ENCODE measurements around the gene SKP1.

Gene SKP1

GRCh38 chr5:134138416-134139376 lies 38.1 kb downstream of the SKP1 start:
- Histone ChIP-seq H3K27ac (ENCODE audit: low read length) (peak overlapping the region; percentile 76), H3K4me1 (ENCODE audit: low read length) (peaks cover 43% of the 10 kb centered on the region), H3K36me3 (replicated peaks; ENCODE audit: low read depth, low read length) (peaks cover 17% of the 10 kb centered on the region)

GRCh38 chr5:134136771-134137170 lies 40.0 kb downstream of the SKP1 start:
- Histone ChIP-seq H3K9ac (ENCODE audit: low read length) (no peak overlapping the region), H4K20me1 (ENCODE audit: insufficient read depth, low read length) (peaks cover 10% of the 10 kb centered on the region), H3K79me2 (ENCODE audit: low read length) (peaks cover 17% of the 10 kb centered on the region), H3K27me3 (ENCODE audit: low read depth, low read length) (no peaks in the 10 kb centered on the region), H3K4me2 (ENCODE audit: low read length) (no peak overlapping the region), H3K4me1 (ENCODE audit: low read length) (peaks cover 43% of the 10 kb centered on the region), H3K36me3 (replicated peaks; ENCODE audit: low read depth, low read length) (peaks cover 17% of the 10 kb centered on the region), H3K4me3 (ENCODE audit: low read length) (no peak overlapping the region), H3K27ac (ENCODE audit: low read length) (no peak overlapping the region), H3K9me3 (ENCODE audit: insufficient read depth, low read length) (no peaks in the 10 kb centered on the region), H2AFZ (ENCODE audit: low read depth, low read length) (no peak overlapping the region)
- TF ChIP-seq EZH2phosphoT487 (IDR thresholded peaks at IDR 0.05; ENCODE audit: low read depth) = no peak
- no peak for TF ChIP-seq CTCF (IDR thresholded peaks at IDR 0.05; ENCODE audit: low read depth, low read length)

More at GRCh38 chr5:134138416-134139376, 38.1 kb downstream of the SKP1 start:
- Histone ChIP-seq H2AFZ (ENCODE audit: low read depth, low read length) (no peak overlapping the region), H3K9me3 (ENCODE audit: insufficient read depth, low read length) (no peaks in the 10 kb centered on the region), H3K27me3 (ENCODE audit: low read depth, low read length) (no peaks in the 10 kb centered on the region), H3K79me2 (ENCODE audit: low read length) (peaks cover 17% of the 10 kb centered on the region), H3K4me3 (ENCODE audit: low read length) (peak overlapping the region; percentile 64), H4K20me1 (ENCODE audit: insufficient read depth, low read length) (peaks cover 10% of the 10 kb centered on the region), H3K4me2 (ENCODE audit: low read length) (peak overlapping the region; percentile 94), H3K9ac (ENCODE audit: low read length) (peak overlapping the region; percentile 49; the same call in 1 of the 2 replicates)
- TF ChIP-seq CTCF (IDR thresholded peaks at IDR 0.05; ENCODE audit: low read depth, low read length) = no peak
- TF ChIP-seq EZH2phosphoT487 (IDR thresholded peaks at IDR 0.05; ENCODE audit: low read depth) = no peak

- TF ChIP-seq CTCF (IDR thresholded peaks at IDR 0.05; ENCODE audit: low read depth, low read length) = no peak
- Histone ChIP-seq H3K27me3 (ENCODE audit: low read depth, low read length) (no peaks in the 10 kb centered on the region), H3K79me2 (ENCODE audit: low read length) (peaks cover 17% of the 10 kb centered on the region), H3K4me1 (ENCODE audit: low read length) (peaks cover 43% of the 10 kb centered on the region), H3K27ac (ENCODE audit: low read length) (no peak overlapping the region), H3K4me3 (ENCODE audit: low read length) (no peak overlapping the region), H3K9ac (ENCODE audit: low read length) (no peak overlapping the region), H3K36me3 (replicated peaks; ENCODE audit: low read depth, low read length) (peaks cover 17% of the 10 kb centered on the region), H3K9me3 (ENCODE audit: insufficient read depth, low read length) (no peaks in the 10 kb centered on the region), H4K20me1 (ENCODE audit: insufficient read depth, low read length) (peaks cover 10% of the 10 kb centered on the region), H2AFZ (ENCODE audit: low read depth, low read length) (no peak overlapping the region), H3K4me2 (ENCODE audit: low read length) (no peak overlapping the region)
Measured at GRCh38 chr5:134136221-134136631, 40.5 kb downstream of the SKP1 start.

GRCh38 chr5:134135091-134135655 lies 41.6 kb downstream of the SKP1 start:
- Histone ChIP-seq H3K27ac (ENCODE audit: low read length) (no peak overlapping the region), H3K27me3 (ENCODE audit: low read depth, low read length) (no peaks in the 10 kb centered on the region), H2AFZ (ENCODE audit: low read depth, low read length) (no peak overlapping the region), H4K20me1 (ENCODE audit: insufficient read depth, low read length) (peaks cover 8% of the 10 kb centered on the region; the same call in 1 of the 2 replicates), H3K79me2 (ENCODE audit: low read length) (peaks cover 17% of the 10 kb centered on the region), H3K9me3 (ENCODE audit: insufficient read depth, low read length) (no peaks in the 10 kb centered on the region), H3K4me3 (ENCODE audit: low read length) (no peak overlapping the region), H3K36me3 (replicated peaks; ENCODE audit: low read depth, low read length) (peaks cover 17% of the 10 kb centered on the region), H3K4me1 (ENCODE audit: low read length) (peaks cover 34% of the 10 kb centered on the region), H3K4me2 (ENCODE audit: low read length) (no peak overlapping the region), H3K9ac (ENCODE audit: low read length) (no peak overlapping the region)
- TF ChIP-seq CTCF (IDR thresholded peaks at IDR 0.05; ENCODE audit: low read depth, low read length) (no peak), EZH2phosphoT487 (IDR thresholded peaks at IDR 0.05; ENCODE audit: low read depth) (no peak)
